ENCODE data around the gene GLE1.

The GLE1 gene

GRCh38 chr9:128504485-128505413 is at the start of gene GLE1:
GLE1 (plus strand) TSS chr9:128504719; CDS start chr9:128504806, 87 bp downstream.
- DNase-seq, result peak; percentile 93 to 95

- DNase-seq, result no peak
Observed at GRCh38 chr9:128454991-128455390, 49.5 kb upstream of the GLE1 start.

- DNase-seq, result peak; percentile 98
Observed at GRCh38 chr9:128455849-128456612, 48.5 kb upstream of the GLE1 start, which contains the start of gene ODF2. ODF2 (plus strand) TSS chr9:128456006; CDS start chr9:128456092, 86 bp downstream.

- DNase-seq, result peak; percentile 55 to 56
Observed at GRCh38 chr9:128456613-128457061, 47.9 kb upstream of the GLE1 start.

GRCh38 chr9:128457207-128457606 is 47.3 kb upstream of the GLE1 start:
- DNase-seq, result no peak

GRCh38 chr9:128459011-128459410 is 45.5 kb upstream of the GLE1 start:
- no peak for DNase-seq

- no peak for DNase-seq
Observed at GRCh38 chr9:128469070-128469469, 35.4 kb upstream of the GLE1 start.

- DNase-seq, result no peak
Observed at GRCh38 chr9:128470560-128470959, 34.0 kb upstream of the GLE1 start.

GRCh38 chr9:128473104-128473503 is 31.4 kb upstream of the GLE1 start:
- no peak for DNase-seq

GRCh38 chr9:128475867-128476266 is 28.7 kb upstream of the GLE1 start:
- no peak for DNase-seq

GRCh38 chr9:128479262-128479661 is 25.3 kb upstream of the GLE1 start:
- no peak for DNase-seq

- DNase-seq, result no peak
Observed at GRCh38 chr9:128481561-128481960, 23.0 kb upstream of the GLE1 start.

- DNase-seq, result no peak
Observed at GRCh38 chr9:128482186-128482585, 22.3 kb upstream of the GLE1 start.

GRCh38 chr9:128484686-128485413 is 19.7 kb upstream of the GLE1 start:
- no peak for DNase-seq

GRCh38 chr9:128485414-128485855 is 19.1 kb upstream of the GLE1 start:
- no peak for DNase-seq

GRCh38 chr9:128486201-128486600 is 18.3 kb upstream of the GLE1 start:
- no peak for DNase-seq

- DNase-seq, result no peak
Observed at GRCh38 chr9:128493424-128493823, 11.1 kb upstream of the GLE1 start.

GRCh38 chr9:128494108-128494745 is 10.3 kb upstream of the GLE1 start:
- DNase-seq, result no peak

- DNase-seq, result no peak
Observed at GRCh38 chr9:128494746-128495129, 9.8 kb upstream of the GLE1 start.

GRCh38 chr9:128495296-128495695 is 9.2 kb upstream of the GLE1 start:
- DNase-seq, result no peak

- no peak for DNase-seq
Observed at GRCh38 chr9:128495804-128496417, 8.6 kb upstream of the GLE1 start.
